Muscle layer of colon (tissue), 2 donors: Measurements from ENCODE around the gene CDC42.
"Not testable (repeated sequence)": the region's sequence is repeated elsewhere in the genome, so short reads cannot be mapped to it uniquely, and the experiment has no call there.

Experiments used
- H3K27ac ChIP-seq: one replicate; pipeline ENCODE4 v1.7.0; 2013; ENCODE audit warnings: low read depth, mild to moderate bottlenecking, low read length, moderate library complexity
- H3K27me3 ChIP-seq, 2 donors: one replicate each; pipeline ENCODE4 v1.7.0; 2013; ENCODE audit warnings: low read length in 2 of 2, mild to moderate bottlenecking in 2 of 2; ENCODE audit not compliant: insufficient read depth in 2 of 2, control insufficient read depth in 1 of 2
- H3K36me3 ChIP-seq: one replicate; pipeline ENCODE4 v1.7.0; 2013; ENCODE audit warnings: mild to moderate bottlenecking, low read length; ENCODE audit not compliant: insufficient read depth
- H3K4me1 ChIP-seq: one replicate; pipeline ENCODE4 v1.7.0; 2013; ENCODE audit warnings: mild to moderate bottlenecking, low read length; ENCODE audit not compliant: insufficient read depth
- H3K4me3 ChIP-seq, 2 donors: one replicate each; pipeline ENCODE4 v1.7.0; 2013; ENCODE audit warnings: low read length in 2 of 2, low read depth in 1 of 2, mild to moderate bottlenecking in 1 of 2, moderate library complexity in 1 of 2
- H3K9ac ChIP-seq: one replicate; pipeline ENCODE4 v1.7.0; 2013; ENCODE audit warnings: low read length
- H3K9me3 ChIP-seq: one replicate; pipeline ENCODE4 v1.7.0; 2013; ENCODE audit warnings: mild to moderate bottlenecking, low read length
- donor health status: abdominal sarcoma.
- donor health status: Adenocarcinoma of cecum.

Gene CDC42

DNA sequence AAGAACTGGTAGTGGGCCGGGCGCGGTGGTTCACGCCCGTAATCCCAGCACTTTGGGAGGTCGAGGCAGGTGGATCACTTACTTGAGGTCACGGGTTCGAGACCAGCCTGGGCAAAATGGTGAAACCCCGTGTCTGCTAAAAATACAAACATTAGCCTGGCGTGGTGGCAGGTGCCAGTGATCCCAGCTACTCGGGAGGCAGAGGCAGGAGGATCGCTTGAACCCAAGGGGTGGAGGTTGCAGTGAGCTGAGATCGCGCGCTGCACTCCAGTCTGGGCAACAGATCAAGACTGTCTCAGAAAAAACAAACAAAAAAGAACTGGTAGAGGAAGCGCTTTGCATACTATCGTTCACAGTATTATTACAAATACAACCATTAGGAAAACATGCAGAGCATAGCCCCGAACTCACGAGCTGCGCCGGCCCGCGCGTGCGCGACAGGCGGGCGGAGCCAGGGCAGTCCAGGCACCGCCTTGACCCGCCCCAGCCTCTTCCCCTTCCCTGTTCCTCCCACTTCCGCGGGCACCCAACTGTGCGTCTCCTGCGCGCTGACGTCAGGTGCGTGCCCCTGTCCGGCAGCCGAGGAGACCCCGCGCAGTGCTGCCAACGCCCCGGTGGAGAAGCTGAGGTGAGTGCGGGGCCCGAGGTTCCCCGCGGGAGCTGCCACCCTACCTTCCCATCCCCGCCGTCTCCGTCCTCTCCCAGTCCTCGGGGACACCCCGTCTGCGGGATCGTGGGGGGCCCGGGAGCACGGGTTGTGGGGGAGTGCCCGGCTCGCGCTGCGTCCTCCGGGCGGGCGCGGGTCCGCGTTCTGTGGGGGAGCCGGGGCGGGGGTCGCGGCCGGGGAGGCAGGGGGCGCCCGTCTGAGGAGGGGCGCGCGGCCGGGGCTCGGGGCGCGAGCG, at the start of gene CDC42:
CDC42 (plus strand) TSS at position 595 of the 902 bp plus-strand sequence. CDS start 25,770 bp downstream, outside the sequence.
- Histone ChIP-seq H3K36me3 (no peaks in the 10 kb centered on the region), H3K27me3 (no peaks in the 10 kb centered on the region), H3K9me3 (no peaks in the 10 kb centered on the region), H3K4me3 (peak within 1 kb of the TSS; percentile 83 to 89), H3K9ac (peak within 1 kb of the TSS; percentile 97), H3K27ac (peak within 1 kb of the TSS; percentile 96), H3K4me1 (peaks cover 29% of the 10 kb centered on the region)

DNA sequence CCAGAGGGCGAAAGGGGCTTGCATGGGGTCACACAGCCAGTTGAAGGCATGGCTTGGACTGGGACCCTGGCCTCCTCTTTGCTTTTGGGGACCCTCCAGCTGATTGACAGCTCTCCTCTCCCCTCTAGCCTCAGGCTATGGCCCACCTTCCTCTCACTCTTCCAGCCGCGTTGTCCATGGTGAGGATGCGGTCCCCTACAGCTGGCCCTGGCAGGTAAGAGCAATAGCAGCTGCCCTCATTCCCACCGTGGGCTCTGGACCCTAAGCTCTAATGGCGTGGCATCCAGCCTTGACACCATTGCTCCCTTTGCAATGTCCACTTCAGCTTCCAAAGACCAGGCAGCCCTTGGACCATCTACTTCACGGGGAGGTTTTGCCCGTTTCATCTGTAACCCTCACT, 49.6 kb upstream of the CDC42 start:
- H3K4me1 ChIP-seq, H3K9me3 ChIP-seq, H3K27me3 ChIP-seq, H3K27ac ChIP-seq, H3K9ac ChIP-seq, H3K36me3 ChIP-seq, H3K4me3 ChIP-seq: not testable (repeated sequence)

DNA sequence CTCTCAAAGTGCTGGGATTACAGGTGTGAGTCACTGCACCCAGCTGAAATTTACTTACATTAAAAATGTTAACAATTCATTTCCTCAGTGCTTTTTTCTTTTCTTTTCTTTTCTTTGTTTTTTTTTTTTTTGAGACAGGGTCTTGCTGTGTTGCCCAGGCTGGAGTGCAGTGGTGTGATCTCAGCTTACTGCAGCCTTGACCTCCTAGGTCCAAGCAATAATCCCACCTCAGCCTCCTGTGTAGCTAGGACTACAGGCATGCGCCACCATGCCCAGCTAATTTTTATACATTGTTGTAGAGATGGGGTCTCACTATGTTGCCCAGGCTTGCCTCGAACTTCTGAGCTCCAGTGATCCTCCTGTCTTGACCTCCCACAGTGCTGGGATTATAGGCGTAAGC, 48.5 kb upstream of the CDC42 start:
- H3K4me3 ChIP-seq, H3K27ac ChIP-seq, H3K27me3 ChIP-seq, H3K36me3 ChIP-seq, H3K9ac ChIP-seq, H3K9me3 ChIP-seq, H3K4me1 ChIP-seq: not testable (repeated sequence)

DNA sequence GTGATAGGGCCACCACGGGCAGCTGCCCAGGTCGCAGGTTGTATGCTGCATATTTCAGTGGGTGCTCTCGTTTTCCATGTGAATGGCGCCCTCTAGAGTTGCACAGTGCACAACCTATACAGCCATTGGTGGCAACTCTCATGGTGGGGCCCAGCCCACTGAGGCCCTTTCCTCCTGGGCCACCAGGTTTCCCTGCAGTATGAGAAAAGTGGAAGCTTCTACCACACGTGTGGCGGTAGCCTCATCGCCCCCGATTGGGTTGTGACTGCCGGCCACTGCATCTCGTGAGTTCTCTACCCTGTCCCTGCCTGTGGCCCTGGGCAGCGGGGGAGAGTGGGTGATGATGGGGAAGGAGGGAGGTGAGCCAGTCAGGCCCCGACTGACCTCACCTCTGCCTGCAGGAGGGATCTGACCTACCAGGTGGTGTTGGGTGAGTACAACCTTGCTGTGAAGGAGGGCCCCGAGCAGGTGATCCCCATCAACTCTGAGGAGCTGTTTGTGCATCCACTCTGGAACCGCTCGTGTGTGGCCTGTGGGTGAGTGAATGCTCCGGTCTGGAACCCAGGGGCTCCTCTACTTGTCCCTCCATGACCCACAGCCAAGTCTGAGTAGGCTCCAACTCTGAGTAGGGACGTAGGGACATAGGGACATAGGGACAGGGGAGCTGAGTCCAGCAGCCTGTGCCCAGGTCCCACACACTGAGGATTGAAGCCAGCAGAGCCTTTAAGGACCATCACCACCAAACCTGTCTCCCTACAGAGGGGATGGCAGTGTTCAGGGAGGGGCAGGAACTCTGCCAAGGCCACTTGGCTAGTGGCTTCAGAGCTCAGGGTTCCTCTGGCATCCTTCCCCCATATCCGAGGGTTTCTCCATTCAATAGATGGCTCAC, 47.0 kb upstream of the CDC42 start:
- H3K4me3 ChIP-seq, H3K36me3 ChIP-seq, H3K4me1 ChIP-seq, H3K9me3 ChIP-seq, H3K27ac ChIP-seq, H3K27me3 ChIP-seq, H3K9ac ChIP-seq: not testable (repeated sequence)

DNA sequence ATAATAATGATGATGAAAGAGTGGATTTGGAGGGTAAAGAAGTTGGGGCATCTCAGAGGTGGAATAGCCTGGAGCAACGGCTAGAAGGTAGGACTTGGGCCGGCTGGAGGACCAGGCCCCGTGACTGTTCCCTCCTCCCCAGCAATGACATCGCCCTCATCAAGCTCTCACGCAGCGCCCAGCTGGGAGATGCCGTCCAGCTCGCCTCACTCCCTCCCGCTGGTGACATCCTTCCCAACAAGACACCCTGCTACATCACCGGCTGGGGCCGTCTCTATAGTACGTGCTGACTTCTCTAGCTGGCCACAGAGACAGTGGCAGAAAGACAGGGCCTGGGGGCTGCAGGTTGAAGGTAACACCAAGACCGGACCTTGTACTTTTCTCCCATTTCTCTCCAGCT, 45.8 kb upstream of the CDC42 start:
- not testable (repeated sequence) for H3K4me1 ChIP-seq, H3K4me3 ChIP-seq, H3K9ac ChIP-seq, H3K27me3 ChIP-seq, H3K9me3 ChIP-seq, H3K27ac ChIP-seq, H3K36me3 ChIP-seq

DNA sequence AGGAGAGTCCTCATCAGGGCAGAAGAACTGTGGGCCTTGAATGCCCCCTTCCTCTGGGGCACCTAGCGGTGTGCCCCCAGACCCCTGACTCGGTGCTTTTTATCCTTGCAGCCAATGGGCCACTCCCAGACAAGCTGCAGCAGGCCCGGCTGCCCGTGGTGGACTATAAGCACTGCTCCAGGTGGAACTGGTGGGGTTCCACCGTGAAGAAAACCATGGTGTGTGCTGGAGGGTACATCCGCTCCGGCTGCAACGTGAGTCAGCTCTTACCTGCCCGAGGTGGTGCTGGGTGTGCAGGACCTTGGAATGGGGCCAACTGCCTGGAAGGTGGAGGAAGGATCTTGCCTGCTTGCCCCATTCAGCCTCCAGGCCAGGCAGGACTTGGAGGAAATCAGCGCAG, 45.2 kb upstream of the CDC42 start:
- not testable (repeated sequence) for H3K9ac ChIP-seq, H3K27me3 ChIP-seq, H3K36me3 ChIP-seq, H3K9me3 ChIP-seq, H3K4me3 ChIP-seq, H3K27ac ChIP-seq, H3K4me1 ChIP-seq

DNA sequence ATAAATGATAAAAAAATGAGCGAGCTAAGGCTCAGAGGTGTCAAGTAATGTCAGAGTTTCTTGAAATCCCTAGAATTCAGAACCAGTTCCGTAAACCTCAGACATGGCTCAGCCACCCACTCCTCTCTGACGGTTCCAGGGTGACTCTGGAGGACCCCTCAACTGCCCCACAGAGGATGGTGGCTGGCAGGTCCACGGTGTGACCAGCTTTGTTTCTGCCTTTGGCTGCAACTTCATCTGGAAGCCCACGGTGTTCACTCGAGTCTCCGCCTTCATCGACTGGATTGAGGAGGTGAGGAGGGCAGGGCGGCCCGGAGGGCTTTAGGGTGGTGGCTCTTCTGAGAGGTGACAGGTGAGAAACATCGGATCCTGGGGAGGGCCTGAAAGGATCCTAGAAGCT, 42.9 kb upstream of the CDC42 start:
- not testable (repeated sequence) for H3K4me3 ChIP-seq, H3K9me3 ChIP-seq, H3K9ac ChIP-seq, H3K36me3 ChIP-seq, H3K4me1 ChIP-seq, H3K27ac ChIP-seq, H3K27me3 ChIP-seq

DNA sequence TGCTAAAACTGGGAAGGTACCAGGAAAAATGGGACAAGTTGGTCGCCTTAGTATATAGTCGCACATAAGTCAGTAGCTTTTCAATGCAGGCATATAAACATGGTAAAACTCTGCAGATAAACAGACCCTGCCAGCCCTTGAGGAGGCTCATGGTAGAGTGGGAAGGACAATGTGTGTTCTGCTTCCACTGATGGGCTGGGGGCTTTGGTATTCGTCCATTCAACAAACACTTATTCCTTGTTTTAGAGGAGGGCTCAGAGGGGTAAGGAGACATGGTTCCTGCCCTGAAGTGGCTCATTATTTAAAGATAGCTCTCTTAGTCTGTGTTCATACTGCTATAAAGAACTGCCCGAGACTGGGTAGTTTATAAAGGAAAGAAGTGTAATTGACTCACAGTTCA, 39.8 kb upstream of the CDC42 start:
- H3K36me3 ChIP-seq, H3K9ac ChIP-seq, H3K9me3 ChIP-seq, H3K27ac ChIP-seq, H3K4me3 ChIP-seq, H3K4me1 ChIP-seq, H3K27me3 ChIP-seq: not testable (repeated sequence)

DNA sequence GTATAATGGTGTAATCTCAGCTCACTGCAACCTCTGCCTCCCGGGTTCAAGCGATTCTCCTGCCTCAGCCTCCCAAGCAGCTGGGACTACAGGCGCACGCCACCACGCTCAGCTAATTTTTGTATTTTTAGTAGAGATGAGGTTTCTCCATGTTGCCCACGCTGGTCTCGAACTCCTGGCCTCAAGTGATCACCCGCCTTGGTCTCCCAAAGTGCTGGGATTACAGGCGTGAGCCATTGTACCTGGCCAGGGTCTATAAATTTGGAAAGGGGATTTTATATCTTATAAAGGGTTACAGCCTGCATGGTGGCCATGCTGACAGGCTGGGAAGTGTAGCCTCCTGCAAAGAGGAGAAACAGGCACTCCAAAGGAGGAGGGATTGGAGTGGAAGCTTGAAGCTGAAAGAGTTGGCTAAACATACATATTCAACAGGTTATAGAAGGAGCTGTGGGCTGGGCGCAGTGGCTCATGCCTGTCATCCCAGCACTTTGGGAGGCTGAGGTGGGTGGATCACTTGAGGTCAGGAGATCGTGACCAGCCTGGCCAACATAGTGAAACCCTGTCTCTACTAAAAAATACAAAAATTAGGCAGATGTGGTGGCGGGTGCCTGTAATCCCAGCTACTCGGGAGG, 37.8 kb upstream of the CDC42 start:
- not testable (repeated sequence) for H3K9ac ChIP-seq, H3K27ac ChIP-seq, H3K27me3 ChIP-seq, H3K4me3 ChIP-seq, H3K36me3 ChIP-seq, H3K9me3 ChIP-seq, H3K4me1 ChIP-seq

DNA sequence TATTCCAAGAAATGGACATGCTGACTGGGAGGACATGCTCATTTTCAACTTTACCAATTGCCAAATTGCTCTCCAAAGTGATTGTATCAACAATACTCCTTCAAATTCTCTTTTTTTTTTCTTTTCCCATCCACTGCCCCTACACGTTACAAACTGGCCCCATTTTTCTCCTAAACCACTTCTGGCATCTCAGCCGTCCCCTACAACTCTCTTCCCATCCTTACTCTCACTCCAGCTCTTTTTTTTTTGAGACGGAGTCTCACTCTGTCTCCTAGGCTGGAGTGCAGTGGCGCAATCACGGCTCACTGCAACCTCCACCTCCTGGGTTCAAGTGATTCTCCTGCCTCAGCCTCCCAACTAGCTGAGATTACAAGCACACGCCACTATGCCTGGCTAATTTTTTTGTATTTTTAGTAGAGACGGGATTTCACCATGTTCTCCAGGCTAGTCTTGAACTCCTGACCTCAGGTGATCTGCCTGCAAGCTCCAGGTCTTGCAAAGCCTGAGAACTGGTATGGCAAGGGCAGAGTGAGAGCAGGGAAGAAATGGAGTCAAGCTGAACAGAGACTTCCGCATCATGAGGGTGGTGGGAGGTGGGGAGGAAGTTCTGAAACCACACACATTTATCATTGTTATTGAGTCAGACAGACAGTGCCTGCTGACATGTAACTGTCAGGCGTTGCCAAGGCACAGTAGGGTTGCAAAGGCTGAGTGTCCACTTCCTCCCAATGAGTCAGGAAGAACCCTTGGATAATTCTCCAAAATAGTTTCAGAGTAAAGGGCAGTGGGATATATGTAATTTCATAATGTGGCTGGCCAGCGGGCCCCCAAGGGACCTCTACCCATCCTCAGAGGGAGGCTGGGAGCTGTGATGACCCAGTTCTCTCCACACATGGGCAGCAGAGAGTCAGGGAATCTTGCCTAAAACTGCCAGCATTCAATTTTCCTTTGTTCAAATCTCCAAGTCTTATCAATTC, 33.6 kb upstream of the CDC42 start:
- H3K4me1 ChIP-seq: no peaks in the 10 kb centered on the region
- H3K9ac ChIP-seq: no peak overlapping the region
- no peaks in the 10 kb centered on the region for H3K27me3 ChIP-seq
- no peaks in the 10 kb centered on the region for H3K9me3 ChIP-seq
- no peak overlapping the region for H3K27ac ChIP-seq
- no peak overlapping the region for H3K4me3 ChIP-seq
- no peaks in the 10 kb centered on the region for H3K36me3 ChIP-seq

DNA sequence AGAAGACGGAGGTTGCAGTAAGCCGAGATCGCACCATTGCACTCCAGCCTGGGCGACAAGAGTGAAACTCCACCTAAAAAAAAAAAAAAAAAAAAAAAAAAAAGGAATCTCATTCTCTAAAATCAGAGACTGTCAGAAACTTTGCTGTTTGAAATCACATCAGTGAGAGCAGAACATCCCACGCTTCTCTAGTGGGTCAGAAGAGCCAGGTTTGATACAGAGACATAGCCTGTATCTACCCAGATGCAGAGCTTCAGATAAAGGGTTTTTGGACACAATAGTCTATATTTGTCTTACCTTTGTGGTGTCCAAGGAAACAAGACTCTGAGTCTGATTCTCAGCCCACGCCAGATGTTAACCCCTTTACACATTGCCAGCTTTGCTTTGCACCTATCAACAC, 31.4 kb upstream of the CDC42 start:
- H3K4me3 ChIP-seq: no peak overlapping the region
- peaks cover 9% of the 10 kb centered on the region for H3K4me1 ChIP-seq
- no peak overlapping the region for H3K9ac ChIP-seq
- H3K27ac ChIP-seq: no peak overlapping the region
- no peaks in the 10 kb centered on the region for H3K9me3 ChIP-seq
- H3K27me3 ChIP-seq: no peaks in the 10 kb centered on the region
- no peaks in the 10 kb centered on the region for H3K36me3 ChIP-seq
